IPS DF 6.9 (cell line): ENCODE results near the gene PRIMA1.

Experiments used
- DNase-seq: peaks from one replicate; pipeline ENCODE4 v3.0.0-alpha.2; 2013; ENCODE audit warnings: low read depth, low spot score
- H3K27ac ChIP-seq: one replicate; pipeline ENCODE4 v1.5.1; 2013; ENCODE audit warnings: low read length, control low read depth
- H3K27me3 ChIP-seq: 2 replicates; pipeline ENCODE4 v1.6.1; 2013; ENCODE audit warnings: mild to moderate bottlenecking, low read length; ENCODE audit not compliant: control insufficient read depth, insufficient read depth
- H3K36me3 ChIP-seq: 2 replicates; pipeline ENCODE4 v1.6.1; 2013; ENCODE audit warnings: low read length; ENCODE audit not compliant: control insufficient read depth, insufficient read depth
- H3K4me1 ChIP-seq: 2 replicates; pipeline ENCODE4 v1.6.1; 2013; ENCODE audit warnings: low read length; ENCODE audit not compliant: control insufficient read depth, insufficient read depth
- H3K4me3 ChIP-seq: 2 replicates; pipeline ENCODE4 v1.5.1; 2013; ENCODE audit warnings: mild to moderate bottlenecking, low read length
- H3K9me3 ChIP-seq: 2 replicates; pipeline ENCODE4 v1.6.1; 2013; ENCODE audit warnings: low read length, inconsistent platforms; ENCODE audit not compliant: control insufficient read depth, insufficient read depth
- WGBS: extraction: QIAGEN DNeasy Blood & Tissue Kit; methylation state at CpG from one replicate; pipeline ENCODE4 v1.1.7; 2013; ENCODE audit warnings: mixed read lengths, missing lambda C conversion rate; ENCODE audit not compliant: insufficient read length, insufficient coverage; 5-methylcytosine and 5-hydroxymethylcytosine counted together

The PRIMA1 gene

DNA sequence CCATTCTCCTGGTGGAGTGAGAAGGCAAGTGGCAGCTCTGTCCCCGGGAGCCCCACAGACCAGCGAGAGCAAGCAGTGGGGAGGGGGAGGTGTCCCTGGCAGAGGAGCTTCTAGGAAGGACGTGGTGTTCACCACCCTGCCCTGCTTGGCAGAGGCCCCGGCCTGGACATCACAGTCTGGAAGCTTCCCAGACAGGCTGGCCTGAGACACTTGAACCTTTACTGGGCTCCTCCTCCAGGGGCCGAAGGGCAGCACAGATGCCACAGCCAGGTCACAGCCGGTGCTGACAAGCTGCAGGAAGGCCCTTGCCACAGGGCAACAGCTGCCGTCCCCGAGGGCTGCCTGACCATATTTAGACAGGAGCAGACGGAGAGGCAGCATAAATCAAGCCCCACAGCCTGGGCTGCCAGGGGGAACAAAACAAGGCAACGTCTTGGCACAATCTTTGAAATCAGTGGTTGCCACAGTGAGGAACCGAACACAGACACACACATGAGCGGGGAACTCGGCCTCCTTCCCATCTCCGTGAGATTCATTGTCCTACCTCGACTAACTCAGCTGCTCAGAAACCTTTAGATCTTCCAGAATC lies 28.5 kb downstream of the PRIMA1 start:
- H3K36me3 ChIP-seq: no peaks in the 10 kb centered on the region
- H3K9me3 ChIP-seq: no peaks in the 10 kb centered on the region
- no peaks in the 10 kb centered on the region for H3K4me1 ChIP-seq
- H3K4me3 ChIP-seq: no peak overlapping the region
- no peak overlapping the region for H3K27ac ChIP-seq
- no CpG with 5 or more reads among the region's 15 CpGs for WGBS
- no peak for DNase-seq
- H3K27me3 ChIP-seq: no peaks in the 10 kb centered on the region

DNA sequence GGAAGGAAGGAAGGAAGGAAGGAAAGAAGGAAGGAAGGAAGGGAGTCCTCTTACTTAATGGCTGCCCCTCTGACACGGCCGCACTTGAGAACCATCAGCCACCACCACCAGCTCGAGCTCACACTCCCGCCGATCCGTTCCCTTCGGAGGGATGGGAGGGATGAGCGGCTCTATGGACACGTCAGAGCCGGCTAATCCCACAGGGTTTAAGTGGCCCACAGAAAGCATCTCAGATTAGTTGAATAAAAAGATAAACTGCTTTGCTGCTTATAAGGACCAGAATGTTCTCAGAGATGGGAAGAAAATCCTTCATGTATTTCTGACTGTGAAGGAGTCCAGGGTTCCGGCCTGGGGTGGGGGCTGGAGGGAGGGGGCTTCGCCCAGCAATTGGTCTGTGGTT lies 31.1 kb downstream of the PRIMA1 start:
- DNase-seq: no peak
- Histone ChIP-seq H3K4me3 (no peak overlapping the region), H3K27me3 (no peaks in the 10 kb centered on the region), H3K27ac (no peak overlapping the region), H3K9me3 (no peaks in the 10 kb centered on the region), H3K4me1 (no peaks in the 10 kb centered on the region), H3K36me3 (no peaks in the 10 kb centered on the region)
- WGBS: no CpG with 5 or more reads among the region's 12 CpGs

DNA sequence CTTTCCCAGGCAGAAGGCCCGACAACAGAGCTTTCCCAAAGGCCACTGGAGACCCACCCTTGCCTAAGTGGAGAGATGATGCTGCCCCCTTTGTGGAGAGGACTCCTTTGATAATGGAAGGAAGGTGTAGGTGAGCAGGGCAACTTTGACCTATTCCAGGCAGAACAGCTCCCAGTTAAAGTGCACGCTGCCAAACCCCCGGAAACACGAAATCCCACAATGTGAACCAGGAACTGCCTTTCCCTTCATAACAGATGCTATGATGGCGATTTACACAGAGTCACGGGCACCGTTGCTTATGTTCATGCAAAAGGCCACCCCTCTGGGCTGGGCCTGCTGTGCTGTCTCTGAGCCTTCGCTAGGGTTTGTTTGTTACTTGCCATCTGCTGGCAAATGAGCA lies 34.6 kb downstream of the PRIMA1 start:
- no CpG with 5 or more reads among the region's 8 CpGs for WGBS
- H3K27me3 ChIP-seq: no peaks in the 10 kb centered on the region
- no peak overlapping the region for H3K4me3 ChIP-seq
- DNase-seq: no peak
- H3K27ac ChIP-seq: no peak overlapping the region
- no peaks in the 10 kb centered on the region for H3K9me3 ChIP-seq
- H3K4me1 ChIP-seq: no peaks in the 10 kb centered on the region
- no peaks in the 10 kb centered on the region for H3K36me3 ChIP-seq

GRCh38 chr14:93752980-93753561 lies 35.2 kb downstream of the PRIMA1 start:
- Histone ChIP-seq H3K27me3 (no peaks in the 10 kb centered on the region), H3K36me3 (no peaks in the 10 kb centered on the region), H3K4me3 (no peak overlapping the region), H3K27ac (no peak overlapping the region), H3K4me1 (no peaks in the 10 kb centered on the region), H3K9me3 (no peaks in the 10 kb centered on the region)
- WGBS: no CpG with 5 or more reads among the region's 4 CpGs
- DNase-seq: no peak

DNA sequence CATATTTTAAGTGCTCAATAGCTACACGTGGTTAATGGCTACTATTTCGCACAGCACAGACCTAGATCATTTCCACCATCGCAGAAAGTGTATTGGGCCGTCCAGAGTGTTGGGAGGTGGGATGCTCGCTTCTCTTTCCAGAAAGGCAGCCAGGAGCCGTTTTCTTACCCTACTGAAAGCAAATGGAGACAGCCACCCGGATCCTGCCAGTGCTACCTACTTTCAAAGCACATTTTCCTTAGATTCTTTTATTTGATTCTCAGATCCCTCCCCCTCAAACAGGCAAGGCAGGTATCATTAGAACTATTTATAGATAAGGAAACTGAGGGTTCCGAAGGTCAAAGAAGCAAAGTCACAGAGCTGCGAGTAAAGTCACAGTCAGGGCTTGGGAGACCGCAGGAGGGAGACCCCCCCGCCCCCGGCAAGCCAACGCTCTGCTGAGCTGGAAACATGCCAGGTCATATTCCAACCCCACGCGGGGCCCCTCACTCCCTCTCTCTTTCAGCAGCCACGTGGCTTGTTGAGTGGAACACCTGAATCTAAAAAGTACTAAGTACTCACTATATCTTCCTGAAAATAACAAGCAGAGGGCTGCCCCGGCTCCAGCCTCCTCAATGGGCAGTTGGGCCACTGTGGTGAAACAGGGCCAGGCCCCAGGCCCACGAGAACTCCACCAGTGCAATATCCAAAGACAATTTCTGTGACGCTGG lies 36.2 kb downstream of the PRIMA1 start:
- Histone ChIP-seq H3K27me3 (no peaks in the 10 kb centered on the region), H3K36me3 (no peaks in the 10 kb centered on the region), H3K4me1 (no peaks in the 10 kb centered on the region), H3K4me3 (no peak overlapping the region), H3K27ac (no peak overlapping the region), H3K9me3 (no peaks in the 10 kb centered on the region)
- no CpG with 5 or more reads among the region's 19 CpGs for WGBS
- no peak for DNase-seq

GRCh38 chr14:93749076-93749420 lies 39.2 kb downstream of the PRIMA1 start:
- H3K27me3 ChIP-seq: no peaks in the 10 kb centered on the region

GRCh38 chr14:93748208-93749075 lies 39.8 kb downstream of the PRIMA1 start:
- H3K36me3 ChIP-seq: no peaks in the 10 kb centered on the region
- DNase-seq: no peak
- no peak overlapping the region for H3K4me3 ChIP-seq
- no peak overlapping the region for H3K27ac ChIP-seq
- H3K4me1 ChIP-seq: peaks cover 7% of the 10 kb centered on the region
- WGBS: no CpG with 5 or more reads among the region's 25 CpGs
- H3K27me3 ChIP-seq: no peaks in the 10 kb centered on the region
- H3K9me3 ChIP-seq: no peaks in the 10 kb centered on the region

More at GRCh38 chr14:93749076-93749420, 39.2 kb downstream of the PRIMA1 start:
- no CpG with 5 or more reads among the region's 8 CpGs for WGBS
- Histone ChIP-seq H3K27ac (no peak overlapping the region), H3K36me3 (no peaks in the 10 kb centered on the region), H3K9me3 (no peaks in the 10 kb centered on the region), H3K4me1 (peaks cover 7% of the 10 kb centered on the region), H3K4me3 (no peak overlapping the region)
- DNase-seq: no peak

DNA sequence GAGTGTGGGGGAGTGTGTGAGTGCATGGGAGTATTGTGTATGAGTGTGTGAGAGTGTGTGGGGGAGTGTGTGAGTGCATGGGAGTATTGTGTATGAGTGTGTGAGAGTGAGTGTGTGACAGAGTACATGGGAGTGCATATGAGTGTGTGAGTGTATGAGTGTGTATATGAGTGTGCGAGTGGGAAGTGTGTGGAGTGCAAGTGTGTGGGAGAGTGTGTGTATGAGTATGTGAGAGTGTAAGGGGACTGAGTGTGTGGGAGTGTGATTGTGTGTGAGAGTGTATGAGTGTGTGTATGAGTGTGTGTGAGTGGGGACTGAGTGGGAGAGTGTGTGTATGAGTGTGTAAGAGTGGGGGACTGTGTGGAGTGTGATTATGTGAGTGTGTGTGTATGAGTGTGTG lies 40.7 kb downstream of the PRIMA1 start:
- Histone ChIP-seq H3K4me3 (no peak overlapping the region), H3K4me1 (peaks cover 7% of the 10 kb centered on the region), H3K27me3 (no peaks in the 10 kb centered on the region), H3K9me3 (no peaks in the 10 kb centered on the region), H3K27ac (no peak overlapping the region), H3K36me3 (no peaks in the 10 kb centered on the region)
- no peak for DNase-seq
- 100% methylated on average over 1 of the region's 1 CpG for WGBS

GRCh38 chr14:93747102-93747501 lies 41.2 kb downstream of the PRIMA1 start:
- H3K27me3 ChIP-seq: no peaks in the 10 kb centered on the region
- no peaks in the 10 kb centered on the region for H3K36me3 ChIP-seq
- no peaks in the 10 kb centered on the region for H3K9me3 ChIP-seq
- peaks cover 7% of the 10 kb centered on the region for H3K4me1 ChIP-seq
- WGBS: no CpG with 5 or more reads among the region's 15 CpGs
- no peak overlapping the region for H3K4me3 ChIP-seq
- DNase-seq: no peak
- H3K27ac ChIP-seq: no peak overlapping the region

GRCh38 chr14:93745603-93746273 lies 42.5 kb downstream of the PRIMA1 start:
- H3K4me3 ChIP-seq: no peak overlapping the region
- no peaks in the 10 kb centered on the region for H3K27me3 ChIP-seq
- H3K4me1 ChIP-seq: peaks cover 7% of the 10 kb centered on the region
- no peaks in the 10 kb centered on the region for H3K9me3 ChIP-seq
- H3K27ac ChIP-seq: no peak overlapping the region
- no peaks in the 10 kb centered on the region for H3K36me3 ChIP-seq
- no CpG with 5 or more reads among the region's 13 CpGs for WGBS
- no peak for DNase-seq
